Hematopoietic multipotent progenitor cell treated with erythropoietin and hydrocortisone succinate and interleukin-3 and kit ligand, for 4 days (in vitro differentiated cells): ENCODE data around the gene PRKCB.

Source experiments
- DNase-seq: peaks from one replicate; pipeline ENCODE4 v3.0.0-alpha.2; 2015

The PRKCB gene

DNA sequence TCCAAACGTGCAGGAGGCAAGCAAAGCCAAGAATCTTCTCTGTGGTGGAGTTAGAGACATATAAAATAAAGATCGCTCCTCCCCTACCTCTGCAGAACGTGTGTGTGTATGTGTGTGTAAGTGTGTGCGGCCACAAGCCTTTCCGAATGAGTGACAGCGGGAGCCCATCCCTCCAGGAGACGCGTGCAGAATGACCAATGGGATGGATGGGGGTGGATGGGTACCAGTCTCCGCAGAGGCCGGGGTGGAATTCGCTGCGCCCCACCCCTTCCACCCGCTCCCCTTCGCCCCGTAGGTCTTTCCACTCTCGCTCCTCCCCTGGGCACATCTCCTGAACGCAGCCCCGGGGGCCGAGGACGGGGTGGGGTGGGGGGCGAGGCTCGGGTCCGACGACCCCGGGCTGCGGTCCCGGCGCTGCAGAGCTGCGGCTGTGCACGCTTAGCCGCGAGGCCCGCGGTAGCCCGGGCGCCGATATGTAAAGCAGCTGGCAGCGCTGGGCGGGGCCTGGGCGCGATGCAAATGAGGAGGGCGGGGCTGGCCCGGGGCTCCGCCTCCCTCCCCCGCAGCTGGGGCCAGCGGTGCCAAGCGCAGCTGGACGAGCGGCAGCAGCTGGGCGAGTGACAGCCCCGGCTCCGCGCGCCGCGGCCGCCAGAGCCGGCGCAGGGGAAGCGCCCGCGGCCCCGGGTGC, at the start of gene PRKCB:
PRKCB (plus strand) TSS at position 594 of the 688 bp plus-strand sequence.
- DNase-seq = peak; percentile 97

DNA sequence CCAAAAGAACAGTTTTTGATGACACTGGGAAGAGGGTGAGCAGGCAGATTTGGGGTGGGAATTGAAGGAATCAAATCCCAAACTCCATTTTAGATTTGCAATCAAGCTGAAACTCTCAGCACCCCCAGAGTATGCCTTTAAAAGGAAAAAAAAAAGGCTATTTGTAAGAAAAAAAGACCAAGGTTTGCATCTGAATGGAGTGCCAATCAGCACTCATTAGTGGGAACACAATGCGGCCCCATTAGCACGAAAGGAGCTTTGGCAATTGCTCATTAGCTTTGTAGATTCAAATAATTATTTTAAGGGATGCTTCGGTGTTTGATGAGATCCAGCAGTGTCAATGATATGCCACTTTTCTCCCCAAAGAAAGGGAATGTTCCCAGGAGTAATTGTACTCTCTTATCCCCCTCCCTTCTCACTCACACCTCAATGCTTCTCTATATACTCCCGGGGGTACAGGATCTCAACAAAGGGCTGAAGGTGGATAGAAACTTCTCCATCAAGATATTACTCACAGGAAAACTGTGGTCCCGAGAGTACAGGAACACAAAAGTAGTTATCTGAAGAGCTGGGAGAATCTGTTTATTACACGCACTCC, 48.7 kb upstream of the PRKCB start:
- DNase-seq = no peak

DNA sequence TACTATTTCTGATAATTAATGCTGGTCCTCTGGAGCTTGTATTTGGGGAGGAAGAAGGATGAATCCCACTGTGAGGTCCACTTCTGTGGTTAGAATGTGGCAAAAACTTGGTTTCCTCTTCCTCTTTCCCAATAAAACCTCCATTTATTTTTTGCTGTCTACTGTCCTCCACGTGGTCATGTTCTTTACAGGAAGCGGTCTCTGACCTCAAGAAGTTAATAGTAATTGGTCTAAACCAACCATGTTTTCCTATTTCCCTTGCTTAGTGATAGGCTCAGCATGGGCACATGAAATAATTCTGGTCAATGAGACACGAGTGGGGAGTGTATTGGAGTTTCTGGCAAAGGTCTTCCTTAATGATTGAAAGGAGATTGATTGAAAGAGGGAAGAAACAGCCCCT, 47.1 kb upstream of the PRKCB start:
- peak; percentile 58 for DNase-seq

DNA sequence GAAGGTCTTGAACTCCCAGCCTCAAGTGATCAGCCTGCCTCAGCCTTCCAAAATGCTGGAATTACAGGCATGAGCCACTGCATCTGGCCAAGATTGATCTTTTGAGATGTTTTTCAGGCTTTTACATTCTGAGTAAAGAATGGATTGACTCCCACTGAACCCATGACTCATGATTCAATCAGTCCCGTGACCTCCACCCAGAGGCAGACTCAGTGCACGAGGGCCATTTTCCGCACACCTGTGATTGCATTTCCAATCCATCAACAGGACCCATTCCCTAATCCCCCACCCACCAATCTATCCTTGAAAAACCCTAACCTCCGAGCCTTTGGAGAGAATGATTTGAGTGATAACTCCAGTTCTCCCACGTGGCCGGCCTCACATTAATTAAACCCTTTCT, 40.4 kb upstream of the PRKCB start:
- no peak for DNase-seq

DNA sequence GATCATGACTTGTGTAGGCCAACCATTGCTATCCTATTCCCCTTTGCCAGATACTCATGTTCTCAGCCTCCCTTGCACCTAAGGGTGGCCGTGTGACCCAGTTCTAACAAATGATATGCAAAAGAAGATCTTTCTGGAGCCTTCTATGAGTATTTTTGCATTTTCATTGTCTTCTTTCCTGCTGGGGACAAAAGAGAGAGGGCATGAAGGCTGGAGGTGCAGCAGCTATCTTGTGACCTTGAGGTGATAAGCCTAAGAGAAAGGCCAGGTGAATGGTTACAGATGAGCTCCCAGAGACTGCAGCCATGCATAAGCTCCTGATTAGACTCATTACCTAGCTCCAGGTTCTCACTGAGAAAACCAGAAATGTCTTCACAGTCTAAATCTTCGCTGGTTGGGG, 38.8 kb upstream of the PRKCB start:
- no peak for DNase-seq

DNA sequence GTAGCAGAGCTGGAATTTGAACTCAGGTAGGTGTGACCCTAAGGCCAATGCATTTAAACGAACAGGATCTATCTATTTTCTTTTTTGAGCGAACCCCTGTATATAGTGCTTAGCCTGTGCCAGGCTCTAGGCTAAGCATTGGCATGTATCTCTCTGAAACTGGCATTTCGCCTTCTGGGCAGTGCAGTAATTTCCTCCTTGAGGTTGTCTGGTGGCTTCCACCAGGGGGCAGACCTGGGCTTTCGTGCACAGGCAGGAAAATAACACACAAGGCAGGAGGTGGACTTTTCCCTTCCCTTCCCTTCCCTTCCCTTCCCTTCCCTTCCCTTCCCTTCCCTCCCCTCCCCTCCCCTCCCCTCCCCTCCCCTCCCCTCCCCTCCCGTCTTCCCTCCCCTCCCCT, 34.4 kb upstream of the PRKCB start:
- DNase-seq = peak; percentile 90

DNA sequence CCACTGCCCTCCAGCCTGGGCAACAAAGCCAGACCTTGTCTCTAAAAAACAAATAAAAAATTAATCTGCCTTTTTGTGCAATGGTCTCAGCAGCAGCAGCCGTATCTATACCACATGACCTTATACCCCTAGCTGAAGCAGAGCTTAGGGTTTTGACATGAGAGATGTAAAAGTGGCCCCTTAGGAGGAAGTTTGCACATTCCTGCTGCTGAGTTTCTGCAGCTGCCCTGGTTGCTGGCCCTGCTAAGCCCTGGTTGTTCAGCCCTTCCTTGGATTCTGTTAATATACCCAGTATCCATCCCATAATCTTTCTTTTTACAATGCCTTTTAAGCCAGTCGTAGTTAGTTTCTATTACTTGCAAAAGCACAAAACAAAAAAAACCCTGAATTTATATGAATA, 33.0 kb upstream of the PRKCB start:
- peak; percentile 42 for DNase-seq

DNA sequence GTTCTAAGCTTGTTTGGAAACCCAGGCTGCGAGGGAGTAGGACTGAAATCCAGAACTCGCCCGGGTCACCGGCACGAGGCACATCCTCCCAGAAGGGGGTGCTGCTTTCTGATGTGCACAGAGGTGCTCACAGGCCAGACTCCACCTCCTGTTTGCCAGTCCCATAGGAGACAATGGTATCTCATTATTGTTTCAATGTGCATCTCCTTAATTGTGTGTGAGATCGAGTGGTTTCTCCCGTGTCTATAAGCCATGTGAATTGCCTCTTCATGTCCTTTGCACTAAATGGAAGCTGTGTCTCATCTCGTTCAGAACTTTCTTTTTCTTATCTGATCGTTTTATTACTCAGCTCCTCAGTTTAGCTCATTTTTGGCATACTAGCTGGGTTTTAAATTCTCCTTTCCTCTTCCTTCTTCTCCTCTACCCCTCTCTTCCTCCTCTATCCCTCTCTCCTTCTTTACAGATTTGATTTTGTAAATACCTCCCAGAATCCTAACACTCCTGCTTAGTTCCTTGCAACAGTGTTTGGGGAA, 32.1 kb upstream of the PRKCB start:
- DNase-seq = peak; percentile 88

DNA sequence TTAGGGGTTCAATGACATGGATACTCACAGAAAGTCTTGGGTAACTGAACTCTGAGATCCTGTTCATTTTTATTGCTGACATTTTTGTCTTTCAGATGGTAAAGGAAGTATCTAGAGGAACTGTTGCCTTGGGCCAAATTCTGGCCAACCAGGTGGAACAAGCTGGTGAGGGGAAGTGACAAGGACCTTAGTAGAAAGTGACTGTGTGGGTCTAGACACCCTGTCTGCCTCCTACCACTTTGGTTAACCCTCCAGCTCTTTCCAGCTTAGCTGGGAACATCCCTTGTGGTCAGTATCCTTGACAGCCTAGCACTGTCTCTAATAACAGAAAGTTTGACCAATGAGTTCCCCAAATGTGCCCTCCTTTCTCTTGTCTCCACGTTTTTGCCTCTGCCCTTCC, 28.8 kb upstream of the PRKCB start:
- peak; percentile 43 for DNase-seq

DNA sequence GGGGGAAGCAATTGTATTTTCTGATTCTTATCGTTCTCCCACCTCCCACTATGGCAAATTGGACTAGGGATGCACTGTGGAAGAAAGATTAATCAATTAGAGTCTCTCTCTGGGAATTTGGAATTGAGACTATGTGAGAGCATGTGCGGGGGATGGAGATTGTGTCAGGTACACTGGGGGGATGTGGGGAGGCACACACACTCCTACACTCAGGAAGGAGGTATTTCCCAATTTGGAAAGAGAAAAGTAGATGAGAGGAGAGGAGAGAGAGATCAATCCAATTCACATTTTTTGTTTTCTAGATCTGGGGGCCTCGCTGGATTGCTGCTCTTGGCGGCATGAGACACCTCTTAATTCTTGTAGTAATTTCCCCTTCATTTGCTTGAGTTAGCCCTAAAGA, 14.3 kb upstream of the PRKCB start:
- DNase-seq = no peak

DNA sequence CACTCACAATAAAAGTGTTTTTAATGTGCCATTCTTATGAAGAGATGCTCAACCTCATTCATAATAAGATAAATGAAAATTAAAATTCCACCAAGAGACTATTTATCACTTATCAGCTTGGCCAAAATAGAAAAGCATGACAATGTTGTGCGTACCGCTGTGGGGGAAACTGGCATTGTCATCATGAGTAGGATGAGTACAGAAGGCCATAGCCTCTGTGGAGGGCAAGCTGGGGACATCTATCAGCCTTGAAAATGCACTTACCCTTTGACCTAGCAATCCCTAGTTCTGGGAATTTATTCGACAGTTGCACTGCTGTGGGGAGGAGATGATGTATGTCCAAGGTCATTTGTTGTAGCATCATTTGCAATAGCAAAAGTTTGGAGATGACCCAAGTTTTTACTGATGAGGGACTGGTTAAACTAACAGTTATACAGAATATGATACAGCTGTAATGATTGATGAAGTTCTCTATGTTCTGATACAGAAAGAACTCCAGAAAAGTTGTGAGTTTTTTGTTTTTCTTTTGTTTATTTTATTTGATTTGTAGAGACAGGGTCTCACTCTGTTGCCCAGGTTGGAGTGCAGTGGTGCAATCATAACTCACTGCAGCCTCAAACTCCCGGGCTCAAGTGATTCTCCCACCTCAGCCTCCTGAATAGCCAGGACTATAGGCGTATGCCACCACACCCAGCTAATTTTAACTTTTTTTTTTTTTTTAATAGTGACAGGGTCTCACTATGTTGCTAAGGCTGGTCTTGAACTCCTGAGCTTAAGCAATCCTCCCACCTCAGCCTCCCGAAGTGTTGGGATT, 13.7 kb upstream of the PRKCB start:
- DNase-seq = no peak

DNA sequence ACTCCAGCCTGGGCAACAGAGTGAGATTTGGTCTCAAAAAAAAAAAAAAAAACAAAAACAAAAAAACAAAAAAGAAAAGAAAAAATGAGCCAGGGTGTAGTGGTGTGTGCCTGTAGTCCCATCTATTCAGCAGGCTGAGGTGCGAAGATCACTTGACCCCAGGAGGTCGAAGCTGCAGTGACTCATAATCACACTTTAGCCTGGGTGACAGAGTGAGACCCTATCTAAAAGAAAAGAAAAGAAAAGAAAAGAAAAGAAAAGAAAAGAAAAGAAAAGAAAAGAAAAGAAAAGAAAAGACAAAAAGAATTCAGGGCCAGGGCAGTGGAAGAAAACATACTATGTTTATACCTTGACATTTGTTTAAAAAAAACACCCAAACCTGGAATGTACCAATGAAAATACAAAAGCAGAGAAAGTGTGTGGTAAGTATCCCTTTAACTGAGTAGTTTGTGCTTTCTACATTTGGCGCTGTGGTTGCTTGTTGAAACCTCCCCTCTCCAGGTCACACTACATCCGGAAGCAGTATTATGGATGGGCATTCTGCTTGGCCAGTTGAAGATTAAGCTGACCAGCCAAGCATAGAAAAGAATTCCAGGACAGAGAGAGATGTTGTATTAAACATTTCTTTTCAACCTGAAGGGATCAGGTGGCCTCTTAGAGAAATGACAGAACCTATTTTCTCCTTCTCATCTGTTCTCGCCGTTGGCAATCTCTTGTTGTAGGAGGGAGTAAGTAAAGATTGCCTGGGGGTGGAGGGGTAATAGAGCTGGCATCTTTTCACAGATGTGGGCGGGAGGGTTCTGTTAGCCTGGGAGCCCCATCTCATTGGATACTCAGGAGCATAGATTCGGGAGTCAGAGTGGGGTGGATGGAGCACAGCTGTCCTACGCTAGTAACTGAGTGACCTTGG, 12.1 kb upstream of the PRKCB start:
- no peak for DNase-seq

DNA sequence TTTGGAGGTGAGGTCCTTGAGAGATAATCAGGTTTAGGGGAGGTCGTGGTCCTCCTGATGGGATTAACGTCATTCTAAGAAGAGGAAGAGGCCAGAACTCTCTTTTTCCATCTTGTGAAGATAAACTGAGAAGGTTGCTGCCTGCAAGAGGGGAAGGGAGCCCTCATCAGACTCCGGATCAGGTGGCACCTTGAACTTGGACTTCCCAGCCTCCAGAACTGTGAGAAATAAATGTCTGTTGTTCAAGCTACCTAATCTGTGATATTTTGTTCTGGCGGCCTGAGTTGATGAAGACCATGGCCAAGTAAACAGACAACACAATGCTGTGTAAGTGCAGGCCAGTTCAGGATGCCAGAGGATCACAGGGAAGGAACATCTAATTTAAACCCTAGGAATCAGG, 10.9 kb upstream of the PRKCB start:
- no peak for DNase-seq

DNA sequence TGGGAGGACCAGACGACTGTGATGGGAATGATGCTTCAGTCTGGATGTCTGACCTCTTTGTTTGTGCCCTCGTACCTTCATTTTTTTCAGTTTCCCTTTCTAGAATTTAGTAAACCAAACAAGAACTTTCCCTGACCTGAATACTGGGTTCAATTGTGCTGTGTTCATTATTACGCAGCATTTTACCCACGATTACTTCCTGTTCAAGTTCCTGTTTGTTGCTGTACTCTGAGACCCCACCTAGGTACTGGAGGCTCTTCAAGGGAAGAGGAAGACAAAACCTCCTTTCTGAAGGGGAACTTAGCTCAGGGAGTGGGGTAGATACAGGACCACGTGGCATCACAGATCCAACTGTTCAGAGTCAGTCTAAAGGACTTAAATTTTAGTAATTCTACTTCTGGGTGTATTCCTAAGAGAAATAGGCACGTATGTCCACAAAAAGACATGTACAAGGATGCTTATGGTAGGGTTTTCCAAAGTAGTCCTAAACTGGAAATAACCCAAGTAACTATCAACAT, 9.2 kb upstream of the PRKCB start:
- DNase-seq = peak; percentile 91

DNA sequence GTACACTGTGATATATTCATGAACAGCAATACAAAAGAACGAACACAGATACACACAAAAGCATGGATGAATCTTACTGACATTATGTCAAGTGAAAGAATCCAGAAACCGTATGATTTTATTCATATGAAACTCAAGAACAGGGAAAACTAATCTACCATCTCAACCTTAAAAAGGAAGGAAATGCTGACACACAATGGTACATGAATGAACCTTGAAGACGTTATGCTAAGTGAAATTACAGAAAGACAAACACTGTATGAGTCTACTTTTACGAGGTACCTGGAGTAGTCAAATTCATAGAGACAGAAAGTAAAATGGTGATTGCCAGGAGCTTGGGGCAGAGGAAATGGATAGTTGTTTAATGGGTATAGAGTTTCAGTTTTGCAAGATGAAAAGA, 8.7 kb upstream of the PRKCB start:
- peak; percentile 24 for DNase-seq

DNA sequence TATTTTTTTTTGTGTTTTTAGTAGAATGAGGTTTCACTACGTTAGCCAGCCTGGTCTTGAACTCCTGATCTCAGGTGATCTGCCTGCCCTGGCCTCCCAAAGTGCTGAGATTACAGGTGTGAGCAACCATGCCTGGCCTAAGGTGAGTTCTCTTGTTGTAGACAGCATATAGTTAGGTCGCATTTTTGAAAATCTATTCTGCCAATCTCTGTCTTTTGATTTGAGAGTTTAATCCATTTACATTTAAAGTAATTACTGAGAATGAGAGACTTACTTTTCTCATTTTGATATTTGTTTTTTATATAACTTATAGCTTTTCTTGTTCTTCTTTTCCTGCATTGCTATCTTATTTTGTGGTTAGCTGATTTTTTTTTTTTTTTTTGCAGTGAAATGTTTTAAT, 6.3 kb upstream of the PRKCB start:
- no peak for DNase-seq

DNA sequence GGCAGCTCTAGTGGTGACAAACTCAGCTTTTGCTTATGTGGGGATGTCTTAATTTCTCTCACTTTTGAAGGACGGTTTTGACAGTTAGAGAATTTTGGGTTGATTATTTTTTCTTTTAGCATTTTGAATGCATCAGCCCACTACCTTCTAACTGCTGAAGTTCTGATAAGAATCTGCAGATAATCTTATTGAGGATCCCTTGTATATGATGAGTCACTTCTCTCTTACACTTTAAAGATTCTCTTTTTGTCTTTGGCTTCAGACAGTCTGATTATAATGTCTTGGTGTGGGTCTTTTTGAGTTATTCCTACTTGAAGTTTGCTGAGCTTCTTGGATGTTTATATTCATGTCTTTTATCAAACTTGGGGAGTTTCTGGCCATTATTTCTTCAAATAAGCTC, 5.5 kb upstream of the PRKCB start:
- DNase-seq = peak; percentile 27

DNA sequence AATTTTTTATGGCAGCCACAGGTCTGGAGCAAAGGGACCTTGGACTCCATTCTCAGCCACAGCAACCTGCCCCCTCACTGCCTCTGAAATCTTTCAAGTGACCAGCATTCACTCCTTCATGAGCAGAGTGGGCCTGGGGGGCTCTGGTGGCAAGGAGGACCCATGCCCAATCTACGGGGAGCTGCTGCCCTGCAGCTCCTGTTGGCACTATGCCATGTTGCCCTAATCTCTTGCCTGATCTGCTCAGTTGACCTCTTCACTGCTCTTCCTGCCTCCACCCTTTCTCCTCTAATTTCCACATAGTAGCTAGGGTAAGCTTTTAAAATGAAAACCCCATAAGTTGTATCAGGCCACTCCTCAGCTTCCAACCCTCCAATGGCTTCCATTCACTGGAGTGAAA, 2.9 kb upstream of the PRKCB start:
- peak; percentile 32 for DNase-seq

DNA sequence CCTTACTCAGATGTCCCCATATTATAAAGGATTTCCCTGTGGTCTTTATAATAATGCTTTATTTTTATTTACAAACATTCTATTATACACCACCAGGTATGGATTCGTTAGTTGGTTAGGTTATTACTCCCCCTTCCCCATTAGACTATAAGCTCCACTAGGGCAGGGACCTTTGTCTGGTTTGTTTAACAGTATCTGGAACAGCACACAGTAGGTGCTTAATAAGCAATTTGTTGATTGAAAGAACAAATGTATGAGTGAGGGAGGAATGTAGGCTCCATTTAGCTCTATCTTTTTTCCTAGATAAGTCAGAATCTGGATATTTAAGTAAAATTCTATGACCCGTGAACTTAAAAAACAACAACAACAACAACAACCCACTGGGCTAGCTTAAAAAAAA, 2.3 kb upstream of the PRKCB start:
- DNase-seq = no peak

DNA sequence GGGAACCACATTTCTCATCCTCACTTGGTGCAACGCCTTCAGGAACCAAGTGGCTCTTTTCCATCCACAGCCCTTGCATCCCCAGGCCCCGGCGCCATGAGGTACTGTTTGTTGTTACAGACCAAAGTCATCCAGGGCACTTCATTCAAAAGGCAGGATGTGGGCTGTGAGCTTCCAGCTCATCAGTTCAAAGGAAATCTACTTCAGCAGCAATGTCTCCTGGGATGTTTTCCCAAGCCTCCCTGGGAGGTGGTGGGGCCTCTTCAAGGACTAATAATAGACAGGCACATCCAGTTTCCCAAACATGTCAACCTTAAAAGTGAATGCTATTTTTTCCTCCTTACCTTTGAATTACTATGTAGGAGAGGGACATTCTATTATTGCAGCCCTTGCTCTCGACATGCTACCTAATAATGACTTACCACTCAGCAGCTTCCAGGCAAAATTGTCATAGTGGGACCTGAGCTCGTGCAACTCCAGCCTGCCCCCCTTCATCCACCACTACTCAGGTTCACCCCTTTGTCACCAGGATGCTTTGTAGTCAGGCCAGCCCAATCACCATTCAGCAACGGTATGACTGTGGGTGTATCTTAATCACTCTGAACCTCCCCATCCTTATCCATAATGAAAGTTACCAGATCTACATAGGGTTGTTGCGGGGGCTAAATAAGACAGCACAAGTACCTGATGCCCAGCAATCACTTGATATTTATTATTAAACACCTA, 1.7 kb upstream of the PRKCB start:
- DNase-seq = no peak

DNA sequence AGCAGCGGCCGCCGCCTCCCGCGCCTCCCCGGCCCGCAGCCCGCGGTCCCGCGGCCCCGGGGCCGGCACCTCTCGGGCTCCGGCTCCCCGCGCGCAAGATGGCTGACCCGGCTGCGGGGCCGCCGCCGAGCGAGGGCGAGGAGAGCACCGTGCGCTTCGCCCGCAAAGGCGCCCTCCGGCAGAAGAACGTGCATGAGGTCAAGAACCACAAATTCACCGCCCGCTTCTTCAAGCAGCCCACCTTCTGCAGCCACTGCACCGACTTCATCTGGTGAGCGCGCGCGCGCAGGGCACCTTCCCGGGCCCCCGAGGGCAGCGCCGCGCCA, 258 bp downstream of the PRKCB start:
- DNase-seq = no peak
